ENCODE data around the gene ZNF789. TPM values are rescaled to one million over a fixed set of nuclear protein-coding genes. Genes with fewer than 3 reads are reported as not detected.
"Not testable (repeated sequence)": the region's sequence is repeated elsewhere in the genome, so short reads cannot be mapped to it uniquely, and the experiment has no call there.

The ZNF789 gene
- total RNA-seq = 10.0 TPM

GRCh38 chr7:99472561-99473314, at the start of gene ZNF789:
ZNF789 (plus strand) TSS chr7:99472890; CDS start chr7:99476457, 3,567 bp downstream.
- peak; percentile 81 to 98 (median 97) for DNase-seq (ENCODE audit: low read depth in 2 of 3, low spot score in 2 of 3)

- DNase-seq (ENCODE audit: low read depth in 2 of 3, low spot score in 2 of 3) = no peak
Observed at GRCh38 chr7:99424932-99425730, 47.6 kb upstream of the ZNF789 start.

GRCh38 chr7:99428972-99429566, 43.6 kb upstream of the ZNF789 start:
- DNase-seq (ENCODE audit: low read depth in 2 of 3, low spot score in 2 of 3) = no peak

- DNase-seq (ENCODE audit: low read depth in 2 of 3, low spot score in 2 of 3) = no peak
Observed at GRCh38 chr7:99429756-99430155, 42.9 kb upstream of the ZNF789 start.

- DNase-seq (ENCODE audit: low read depth in 2 of 3, low spot score in 2 of 3) = not testable (repeated sequence)
Observed at GRCh38 chr7:99431756-99432540, 40.7 kb upstream of the ZNF789 start.

- no peak for DNase-seq (ENCODE audit: low read depth in 2 of 3, low spot score in 2 of 3)
Observed at GRCh38 chr7:99433158-99433557, 39.5 kb upstream of the ZNF789 start.

- DNase-seq (ENCODE audit: low read depth in 2 of 3, low spot score in 2 of 3) = no peak
Observed at GRCh38 chr7:99437946-99438572, 34.6 kb upstream of the ZNF789 start.

- peak; percentile 67 to 95 (median 94) for DNase-seq (ENCODE audit: low read depth in 2 of 3, low spot score in 2 of 3)
Observed at GRCh38 chr7:99438573-99439480, 33.9 kb upstream of the ZNF789 start, which contains the start of the genes CPSF4 and PTCD1. CPSF4 (plus strand) TSS chr7:99438943; CDS start chr7:99439083, 140 bp downstream. PTCD1 (minus strand) TSS chr7:99438798; CDS start chr7:99435242, 3,556 bp downstream.

- no peak for DNase-seq (ENCODE audit: low read depth in 2 of 3, low spot score in 2 of 3)
Observed at GRCh38 chr7:99440195-99440594, 32.5 kb upstream of the ZNF789 start.

- no peak for DNase-seq (ENCODE audit: low read depth in 2 of 3, low spot score in 2 of 3)
Observed at GRCh38 chr7:99446096-99446495, 26.6 kb upstream of the ZNF789 start.

GRCh38 chr7:99447943-99448342, 24.7 kb upstream of the ZNF789 start:
- no peak for DNase-seq (ENCODE audit: low read depth in 2 of 3, low spot score in 2 of 3)

GRCh38 chr7:99448855-99449254, 23.8 kb upstream of the ZNF789 start:
- no peak for DNase-seq (ENCODE audit: low read depth in 2 of 3, low spot score in 2 of 3)

- DNase-seq (ENCODE audit: low read depth in 2 of 3, low spot score in 2 of 3) = no peak
Observed at GRCh38 chr7:99449326-99449725, 23.4 kb upstream of the ZNF789 start.

GRCh38 chr7:99451936-99452335, 20.8 kb upstream of the ZNF789 start:
- no peak for DNase-seq (ENCODE audit: low read depth in 2 of 3, low spot score in 2 of 3)

GRCh38 chr7:99452541-99452940, 20.1 kb upstream of the ZNF789 start:
- no peak for DNase-seq (ENCODE audit: low read depth in 2 of 3, low spot score in 2 of 3)

- DNase-seq (ENCODE audit: low read depth in 2 of 3, low spot score in 2 of 3) = no peak
Observed at GRCh38 chr7:99453105-99453504, 19.6 kb upstream of the ZNF789 start.

GRCh38 chr7:99455874-99456273, 16.8 kb upstream of the ZNF789 start:
- no peak for DNase-seq (ENCODE audit: low read depth in 2 of 3, low spot score in 2 of 3)

- DNase-seq (ENCODE audit: low read depth in 2 of 3, low spot score in 2 of 3) = no peak
Observed at GRCh38 chr7:99456288-99456687, 16.4 kb upstream of the ZNF789 start.

- DNase-seq (ENCODE audit: low read depth in 2 of 3, low spot score in 2 of 3) = no peak
Observed at GRCh38 chr7:99457050-99457649, 15.5 kb upstream of the ZNF789 start.
